Large intestine (tissue), 3 donors: ENCODE data around the gene TSPAN17. TPM values are rescaled to one million over a fixed set of nuclear protein-coding genes. Genes with fewer than 3 reads are reported as not detected.

Source experiments
- DNase-seq, 2 donors: peaks; one replicate each; pipeline versions ENCODE4 v3.0.0 to v3.0.0-alpha.2; 2013
- H3K27ac ChIP-seq: one replicate; pipeline ENCODE4 v1.5.1; 2013; ENCODE audit warnings: low read length
- H3K27me3 ChIP-seq: 2 replicates; pipeline ENCODE4 v1.6.1; 2013; ENCODE audit warnings: low read length; ENCODE audit not compliant: control insufficient read depth, insufficient read depth
- H3K36me3 ChIP-seq: 2 replicates; pipeline ENCODE4 v1.6.1; 2013; ENCODE audit warnings: low read length; ENCODE audit not compliant: control insufficient read depth, insufficient read depth
- H3K4me1 ChIP-seq: one replicate; pipeline ENCODE4 v1.6.1; 2013; ENCODE audit warnings: low read length; ENCODE audit not compliant: control insufficient read depth, insufficient read depth
- H3K4me3 ChIP-seq: one replicate; pipeline ENCODE4 v1.5.1; 2013; ENCODE audit warnings: low read length
- H3K9me3 ChIP-seq: one replicate; pipeline ENCODE4 v1.6.1; 2013; ENCODE audit warnings: mild to moderate bottlenecking, low read depth, low read length, moderate library complexity; ENCODE audit not compliant: control insufficient read depth
- WGBS: methylation state at CpG from one replicate; pipeline ENCODE4 v1.1.5; 2013; ENCODE audit warnings: low lambda C conversion rate; ENCODE audit not compliant: insufficient coverage; 5-methylcytosine and 5-hydroxymethylcytosine counted together
- polyA plus RNA-seq: library from polyadenylated mRNA; unstranded; fragments of 120-200 nt; gene quantifications from one replicate; pipeline ENCODE4 v1.2.1, GENCODE V29; 2013

Gene TSPAN17
- polyA plus RNA-seq, 1 donor = 25.7 TPM

DNA sequence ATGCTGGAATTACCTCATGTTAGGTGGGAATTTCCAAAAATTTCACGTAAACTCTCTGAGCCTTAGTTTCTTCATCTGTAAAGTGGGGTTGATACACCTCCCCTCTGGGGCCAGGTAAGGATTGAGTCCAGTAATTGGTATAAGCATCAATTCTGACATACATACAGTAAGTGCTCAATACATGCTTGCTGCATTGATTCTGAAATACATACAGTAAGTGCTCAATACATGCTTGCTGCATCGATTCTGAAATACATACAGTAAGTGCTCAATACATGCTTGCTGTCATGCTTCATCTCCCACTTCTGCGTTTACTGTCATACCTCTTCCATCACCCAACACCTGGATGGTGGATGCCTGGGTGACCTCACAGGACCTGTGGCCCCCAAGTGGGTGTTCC, 57.1 kb downstream of the TSPAN17 start:
- no peaks in the 10 kb centered on the region for H3K4me1 ChIP-seq
- H3K36me3 ChIP-seq = no peaks in the 10 kb centered on the region
- no peaks in the 10 kb centered on the region for H3K9me3 ChIP-seq
- no peak overlapping the region for H3K27ac ChIP-seq
- WGBS = no CpG with 5 or more reads among the region's 3 CpGs
- H3K4me3 ChIP-seq = no peak overlapping the region
- H3K27me3 ChIP-seq = peaks cover 22% of the 10 kb centered on the region
- DNase-seq = no peak

DNA sequence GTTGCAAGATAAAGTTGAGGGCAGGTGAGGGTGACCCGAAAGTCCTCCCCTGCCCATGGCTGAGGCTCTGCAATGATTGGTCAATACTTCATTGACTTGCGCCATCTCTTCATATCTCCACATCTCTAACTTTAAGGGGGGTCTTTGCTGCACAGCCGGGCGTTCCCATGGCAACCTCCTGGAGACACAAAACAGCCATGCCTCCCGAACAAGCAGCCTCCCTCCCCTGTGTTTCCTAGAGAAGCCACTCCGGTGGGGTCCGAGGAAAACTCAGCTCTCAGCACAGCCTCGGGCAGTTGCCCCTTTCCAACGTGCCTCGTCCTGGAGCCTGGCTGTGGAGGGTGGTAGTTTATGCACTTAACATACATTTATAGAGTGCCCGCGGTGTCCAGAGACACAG, 57.5 kb downstream of the TSPAN17 start:
- WGBS = no CpG with 5 or more reads among the region's 12 CpGs
- DNase-seq = no peak
- Histone ChIP-seq H3K4me1 (no peaks in the 10 kb centered on the region), H3K27me3 (peaks cover 19% of the 10 kb centered on the region), H3K27ac (no peak overlapping the region), H3K36me3 (no peaks in the 10 kb centered on the region), H3K9me3 (no peaks in the 10 kb centered on the region), H3K4me3 (no peak overlapping the region)

Other genes starting within 250 kb of the TSPAN17 start
- 137 TPM for gene CLTB, start 230.9 kb upstream of the TSPAN17 start, polyA plus RNA-seq
- gene FAF2, start 199.1 kb upstream of the TSPAN17 start, polyA plus RNA-seq = 50.9 TPM
- 56.3 TPM for gene RNF44, start 110.1 kb upstream of the TSPAN17 start, polyA plus RNA-seq
- gene CDHR2, start 98.1 kb upstream of the TSPAN17 start, polyA plus RNA-seq = 247 TPM
- gene GPRIN1, start 37.3 kb upstream of the TSPAN17 start, polyA plus RNA-seq = 7.0 TPM
- gene SNCB, start 16.9 kb upstream of the TSPAN17 start, polyA plus RNA-seq = 0.39 TPM
- gene EIF4E1B, start 16.8 kb upstream of the TSPAN17 start, polyA plus RNA-seq = not detected
- gene UNC5A, start 163.1 kb downstream of the TSPAN17 start, polyA plus RNA-seq = 1.0 TPM